ENCODE results near the gene HK3.

GRCh38 chr5:176897263-176897662 lies 1.9 kb downstream of the HK3 start:
- TF ChIP-seq CTCF (optimal IDR thresholded peaks at IDR 0.05 in 1 of 3, IDR thresholded peaks at IDR 0.05 in 1 of 3, conservative IDR thresholded peaks at IDR 0.05 in 1 of 3; ENCODE audit: extremely low read depth in 1 of 3, insufficient read depth in 2 of 3, low read length in 3 of 3) (no peak), EZH2 (IDR thresholded peaks at IDR 0.05; ENCODE audit: low read length) (no peak)

All from keratinocyte (primary cell).